Stimulated activated CD8-positive, alpha-beta memory T cell treated with anti-CD3 and anti-CD28 coated beads, Interleukin-12 subunit alpha, Interleukin-12 subunit beta, amount 100 ng/mL, for 24 hours (primary cell): Measurements from ENCODE around the gene CEP57.
"Not testable (repeated sequence)": the region's sequence is repeated elsewhere in the genome, so short reads cannot be mapped to it uniquely, and the experiment has no call there.

Experiments
- DNase-seq: peaks from one replicate; pipeline ENCODE4 v3.0.0-alpha.2; 2020; ENCODE audit errors: extremely low read depth

CEP57 gene

DNA sequence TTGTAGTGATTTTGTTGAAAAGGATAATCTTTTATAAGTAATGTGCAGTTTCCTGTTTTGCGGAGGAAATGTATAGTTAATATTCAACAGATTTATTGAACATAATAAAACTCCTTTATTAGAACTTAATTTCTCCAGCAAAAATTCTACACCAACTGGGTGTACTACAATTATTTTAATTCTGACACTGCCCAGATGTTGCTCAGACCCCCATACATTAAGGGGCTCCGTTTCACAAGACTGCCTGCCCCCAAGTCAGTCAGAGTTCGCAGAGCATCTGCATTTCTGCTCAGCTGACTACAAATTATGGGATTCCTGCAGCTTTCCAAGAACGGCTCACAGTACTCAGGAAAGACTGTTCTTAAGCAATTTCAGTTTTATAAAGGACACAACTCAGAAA lies 6.2 kb downstream of the CEP57 start:
- no peak for DNase-seq

DNA sequence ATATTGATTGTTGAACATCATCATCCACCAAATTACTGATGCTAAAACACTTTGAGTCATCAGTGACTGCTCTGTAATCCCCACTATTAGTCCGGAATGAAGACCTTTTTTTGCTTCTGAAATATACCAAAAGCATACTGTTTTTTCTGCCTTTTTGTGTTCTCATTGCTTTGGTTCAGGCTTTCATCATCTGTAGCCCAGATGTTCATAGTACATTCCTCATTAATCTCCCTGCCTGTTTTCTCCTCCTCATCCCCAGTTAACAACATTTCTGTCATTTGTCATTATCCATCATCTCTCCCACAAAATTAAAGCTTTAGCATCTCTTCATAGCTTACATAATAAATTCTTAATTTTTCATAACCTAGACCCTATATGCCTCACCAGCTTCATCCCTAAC lies 9.2 kb downstream of the CEP57 start:
- DNase-seq, result no peak

DNA sequence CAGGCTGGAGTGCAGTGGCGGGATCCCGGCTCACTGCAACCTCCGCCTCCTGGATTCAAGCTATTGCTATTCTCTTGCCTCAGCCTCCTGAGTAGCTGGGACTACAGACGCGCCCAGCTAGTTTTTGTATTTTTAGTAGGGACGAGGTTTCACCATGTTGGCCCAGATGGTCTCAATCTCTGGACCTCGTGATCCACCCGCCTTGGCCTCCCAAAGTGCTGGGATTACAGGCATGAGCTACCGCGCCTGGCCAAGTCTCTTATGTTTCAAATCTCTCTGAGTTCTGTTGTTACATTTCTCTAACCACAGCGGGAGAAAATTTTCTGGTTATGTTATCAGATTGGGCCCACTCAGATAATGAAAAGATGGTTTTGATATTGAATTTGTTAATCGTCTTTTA lies 10.1 kb downstream of the CEP57 start:
- DNase-seq, result no peak

DNA sequence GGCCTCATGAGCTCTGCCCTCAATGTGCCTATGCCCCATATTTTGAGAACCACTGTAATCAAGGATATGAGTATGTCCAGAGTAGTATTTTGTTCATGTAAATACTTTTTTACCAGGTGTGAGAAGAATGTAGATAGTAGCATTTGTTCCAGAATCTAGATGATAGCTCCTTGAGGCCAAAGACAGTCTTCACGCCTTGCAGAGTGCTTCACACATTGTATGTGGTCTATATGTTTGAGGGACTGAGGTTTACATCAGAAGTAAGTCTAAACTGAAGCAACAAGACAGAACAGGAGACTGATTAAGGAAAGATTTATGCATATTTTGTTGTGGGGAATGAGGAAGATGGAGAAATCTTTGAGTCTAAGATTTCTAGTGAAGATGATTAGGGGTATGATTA lies 12.5 kb downstream of the CEP57 start:
- no peak for DNase-seq

DNA sequence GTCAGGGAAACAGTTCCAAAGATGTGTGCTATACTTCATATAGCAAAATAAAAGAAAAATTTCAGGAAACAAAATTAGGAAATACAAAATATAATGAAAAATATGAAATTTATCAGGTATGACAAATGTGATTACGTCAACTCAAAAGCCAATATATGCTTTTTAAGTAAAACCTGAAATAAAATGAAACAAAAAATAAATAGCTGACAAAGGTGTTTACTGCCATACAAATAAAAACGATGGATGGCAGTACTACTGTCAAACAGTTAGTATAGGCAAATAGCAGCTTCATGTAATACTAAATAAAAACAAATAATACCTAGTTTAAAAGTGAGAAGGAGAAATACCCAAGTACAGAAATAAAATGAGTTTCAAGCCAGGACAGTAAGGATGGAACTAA lies 13.7 kb downstream of the CEP57 start:
- DNase-seq, result no peak

DNA sequence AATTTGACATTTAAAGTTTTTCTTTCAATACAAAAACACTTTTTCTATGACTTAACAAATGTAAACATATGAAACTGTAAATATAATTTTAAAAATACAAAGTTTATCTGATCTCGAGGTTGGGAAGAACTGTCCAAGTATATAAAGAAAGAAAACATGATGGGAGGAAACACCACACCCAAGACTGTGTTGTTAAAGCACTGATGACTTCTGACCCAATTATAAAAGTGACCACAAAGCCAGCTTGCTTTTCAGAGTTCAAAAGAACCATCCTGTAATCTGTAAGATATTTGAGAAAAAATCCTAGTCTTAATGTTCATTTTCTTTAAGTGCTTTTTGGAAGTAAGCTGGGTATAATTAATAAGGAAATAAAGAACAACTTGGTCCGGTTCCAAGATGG lies 15.6 kb downstream of the CEP57 start:
- DNase-seq, result no peak

DNA sequence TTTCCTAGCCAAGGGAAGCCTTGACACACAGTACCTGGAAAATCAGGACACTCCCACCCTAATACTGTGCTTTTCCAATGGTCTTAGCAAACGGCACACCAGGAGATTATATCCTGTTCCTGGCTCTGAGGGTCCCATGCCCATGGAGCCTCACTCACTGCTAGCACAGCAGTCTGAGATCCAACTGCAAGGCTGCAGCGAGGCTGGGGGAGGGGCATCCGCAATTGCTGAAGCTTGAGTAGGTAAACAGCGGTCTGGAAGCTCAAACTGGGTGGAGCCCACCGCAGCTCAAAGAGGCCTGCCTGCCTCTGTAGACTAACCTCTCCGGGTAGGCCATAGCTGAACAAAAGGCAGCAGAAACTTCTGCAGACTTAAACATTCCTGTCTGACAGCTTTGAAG lies 16.2 kb downstream of the CEP57 start:
- DNase-seq, result not testable (repeated sequence)

DNA sequence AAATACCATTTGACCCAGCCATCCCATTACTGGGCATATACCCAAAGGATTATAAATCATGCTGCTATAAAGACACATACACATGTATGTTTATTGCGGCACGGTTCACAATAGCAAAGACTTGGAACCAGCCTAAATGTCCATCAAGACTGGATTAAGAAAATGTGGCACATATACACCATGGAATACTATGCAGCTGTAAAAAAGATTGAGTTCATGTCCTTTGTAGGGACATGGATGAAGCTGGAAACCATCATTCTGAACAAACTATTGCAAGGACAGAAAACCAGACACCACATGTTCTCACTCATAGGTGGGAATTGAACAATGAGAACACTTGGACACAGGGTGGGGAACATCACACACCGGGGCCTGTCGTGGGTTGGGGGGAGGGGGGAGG lies 20.8 kb downstream of the CEP57 start:
- not testable (repeated sequence) for DNase-seq

DNA sequence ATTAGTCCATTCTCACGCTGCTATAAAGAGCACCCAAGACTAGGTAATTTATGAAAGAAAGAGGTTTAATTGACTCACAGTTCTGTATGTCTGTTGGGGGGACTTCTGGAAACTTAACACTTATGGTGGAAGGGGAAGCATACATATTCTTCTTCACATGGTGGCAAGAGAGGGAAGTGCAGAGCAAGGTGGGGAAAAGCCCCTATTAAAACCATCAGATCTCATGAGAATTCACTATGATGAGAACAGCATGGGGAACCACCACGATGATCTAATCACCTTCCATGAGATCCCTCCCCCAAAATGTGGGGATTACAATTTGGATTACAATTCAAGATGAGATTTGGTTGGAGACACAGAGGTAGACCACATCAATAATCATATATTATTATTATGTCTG lies 25.7 kb downstream of the CEP57 start:
- no peak for DNase-seq

DNA sequence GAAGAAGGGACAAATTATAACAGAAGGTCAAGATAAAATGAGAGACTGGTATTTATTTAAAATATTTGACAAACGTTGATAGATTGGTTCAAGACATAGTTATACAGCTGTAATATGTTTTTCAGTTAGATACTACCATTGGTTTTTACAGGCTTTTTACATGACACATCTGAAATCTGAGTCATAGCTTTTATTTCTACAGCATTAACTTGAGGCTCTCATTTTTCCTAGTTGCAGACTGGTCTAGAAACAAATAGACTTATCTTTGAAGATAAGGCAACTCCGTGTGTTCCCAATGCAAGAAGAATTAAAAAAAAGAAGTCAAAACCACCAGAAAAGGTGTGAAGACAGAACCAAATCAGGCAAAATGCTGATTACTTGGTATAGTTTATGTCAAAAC lies 31.3 kb downstream of the CEP57 start:
- DNase-seq, result no peak

DNA sequence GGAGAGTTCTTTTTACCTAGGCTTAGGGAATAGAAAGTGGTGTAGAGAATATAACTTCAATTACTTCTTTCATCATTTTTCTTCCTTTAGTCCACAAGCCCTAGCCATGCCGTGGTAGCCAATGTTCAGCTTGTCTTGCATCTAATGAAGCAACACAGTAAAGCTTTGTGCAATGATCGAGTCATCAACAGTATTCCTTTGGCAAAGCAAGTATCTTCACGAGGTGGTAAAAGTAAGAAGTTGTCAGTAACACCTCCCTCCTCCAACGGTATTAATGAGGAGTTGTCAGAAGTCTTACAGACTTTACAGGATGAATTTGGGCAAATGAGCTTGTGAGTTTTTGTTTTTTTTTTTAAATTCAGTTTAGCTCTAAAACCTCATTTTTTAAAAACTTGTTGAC lies 37.4 kb downstream of the CEP57 start:
- no peak for DNase-seq

DNA sequence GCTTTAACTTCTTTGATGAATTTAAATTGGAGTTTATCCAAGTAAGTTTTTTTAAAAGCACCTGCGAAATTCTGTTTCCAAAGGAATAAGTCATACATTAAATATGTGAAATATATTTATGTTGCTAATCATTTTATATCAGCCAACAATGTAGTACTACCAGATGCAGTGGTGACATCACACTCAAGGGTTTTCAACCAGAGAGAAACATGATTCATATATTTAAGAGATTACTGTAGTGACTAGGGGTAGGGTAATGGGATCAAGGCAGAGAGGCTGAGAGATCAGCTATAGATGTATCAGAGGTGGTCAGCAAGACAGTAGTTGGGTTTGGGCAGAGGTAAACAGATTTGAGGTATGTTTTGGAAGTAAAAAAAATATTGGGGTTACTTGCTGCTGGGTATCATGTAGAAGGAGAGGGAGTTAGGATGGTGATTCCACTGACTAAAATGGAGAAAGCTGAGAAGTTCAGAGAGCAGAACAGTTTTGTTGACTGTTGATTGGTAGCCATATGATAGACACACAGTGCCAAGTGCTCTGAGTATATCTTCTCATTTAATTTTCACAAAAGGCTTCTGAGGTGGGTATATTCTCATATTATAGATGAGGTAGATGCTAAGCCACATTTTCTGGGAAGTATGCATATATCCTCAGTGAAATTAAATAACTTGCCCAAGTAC lies 39.4 kb downstream of the CEP57 start:
- DNase-seq, result no peak

DNA sequence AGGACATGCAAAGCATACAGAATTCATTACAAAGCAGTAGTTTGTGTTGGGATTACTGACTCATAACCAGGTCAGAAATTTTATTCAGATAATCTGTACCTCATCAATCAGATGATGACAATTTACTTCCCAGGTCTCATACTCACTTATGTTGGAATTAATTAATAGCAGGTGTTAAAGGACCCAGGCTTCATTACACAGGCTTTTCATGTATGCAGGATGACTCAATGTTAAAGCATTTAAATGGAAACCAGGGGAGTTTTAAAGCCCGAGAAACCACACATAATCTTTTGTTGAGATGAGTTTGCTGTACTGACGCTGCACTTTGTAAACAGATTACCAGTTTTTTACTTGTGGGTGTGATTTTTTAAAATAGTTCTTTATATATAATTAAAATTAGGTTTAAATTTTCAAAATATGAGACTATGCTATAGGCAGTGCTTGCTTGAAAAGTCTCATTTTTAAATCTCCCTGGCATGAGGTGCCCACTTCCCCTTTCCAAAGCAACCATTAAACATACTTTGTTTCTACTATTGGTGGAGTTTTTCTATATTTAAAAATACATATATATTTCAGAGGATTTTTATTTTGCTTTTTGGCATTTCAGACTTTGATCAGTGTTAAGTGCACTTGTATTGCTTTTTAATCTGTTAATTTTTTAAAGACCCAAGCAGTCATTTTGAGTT lies 41.0 kb downstream of the CEP57 start:
- DNase-seq, result no peak

DNA sequence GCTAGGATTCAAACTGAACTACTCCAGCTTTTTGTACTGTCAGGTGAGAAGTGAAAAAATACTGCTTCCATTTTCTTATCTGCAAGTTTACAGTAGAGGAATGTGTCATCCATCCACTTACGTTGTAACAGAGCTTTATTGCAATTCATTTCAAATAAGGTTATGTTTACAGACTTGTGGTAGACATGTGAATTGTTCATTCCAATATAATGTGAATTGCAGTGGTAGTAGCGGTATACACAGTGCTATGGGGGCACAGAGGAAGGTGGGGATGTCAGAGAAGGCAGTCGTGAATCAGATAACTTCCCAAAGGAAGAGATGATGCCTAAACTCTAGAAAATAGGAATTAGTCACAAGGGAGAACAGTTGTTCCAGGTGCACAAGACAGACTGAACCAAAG lies 42.5 kb downstream of the CEP57 start:
- DNase-seq, result no peak

DNA sequence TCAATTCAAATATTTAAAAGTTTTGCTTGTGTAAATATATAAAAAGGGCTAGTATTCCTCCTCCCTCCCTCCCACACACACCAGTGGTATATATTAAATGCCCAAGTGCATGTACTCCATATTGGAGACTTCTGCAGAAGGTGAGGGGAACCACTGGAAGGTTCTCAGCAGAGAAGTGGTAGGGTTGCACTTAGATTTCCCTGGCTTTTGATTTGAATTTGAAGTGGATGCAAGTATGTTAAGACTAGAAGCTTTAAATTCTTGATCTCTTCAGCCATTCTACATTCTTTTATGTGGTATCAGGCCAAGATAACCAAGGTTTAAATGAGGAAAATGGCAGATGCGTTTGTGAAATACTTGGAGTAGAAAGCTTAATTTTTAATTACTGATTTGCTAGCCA lies 43.1 kb downstream of the CEP57 start:
- no peak for DNase-seq

DNA sequence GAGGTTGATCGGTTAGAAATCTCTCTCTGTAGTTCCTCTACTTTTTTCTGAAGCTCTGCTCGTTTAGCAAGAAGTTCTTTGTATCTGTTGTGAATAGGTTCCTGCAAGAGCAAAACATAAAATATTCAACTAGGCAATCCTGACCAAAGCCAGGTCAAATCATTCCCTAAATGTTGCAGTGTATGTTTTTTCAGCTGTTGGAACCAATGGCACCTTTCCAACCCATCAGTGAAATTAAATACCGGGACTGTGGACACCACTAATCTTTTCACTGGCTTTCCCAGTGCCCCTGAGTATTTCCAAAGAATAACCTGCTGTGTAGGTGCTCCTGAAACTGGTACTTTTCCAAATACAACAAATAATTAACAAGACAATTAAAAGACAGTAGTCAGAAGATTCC lies 45.1 kb downstream of the CEP57 start:
- no peak for DNase-seq

DNA sequence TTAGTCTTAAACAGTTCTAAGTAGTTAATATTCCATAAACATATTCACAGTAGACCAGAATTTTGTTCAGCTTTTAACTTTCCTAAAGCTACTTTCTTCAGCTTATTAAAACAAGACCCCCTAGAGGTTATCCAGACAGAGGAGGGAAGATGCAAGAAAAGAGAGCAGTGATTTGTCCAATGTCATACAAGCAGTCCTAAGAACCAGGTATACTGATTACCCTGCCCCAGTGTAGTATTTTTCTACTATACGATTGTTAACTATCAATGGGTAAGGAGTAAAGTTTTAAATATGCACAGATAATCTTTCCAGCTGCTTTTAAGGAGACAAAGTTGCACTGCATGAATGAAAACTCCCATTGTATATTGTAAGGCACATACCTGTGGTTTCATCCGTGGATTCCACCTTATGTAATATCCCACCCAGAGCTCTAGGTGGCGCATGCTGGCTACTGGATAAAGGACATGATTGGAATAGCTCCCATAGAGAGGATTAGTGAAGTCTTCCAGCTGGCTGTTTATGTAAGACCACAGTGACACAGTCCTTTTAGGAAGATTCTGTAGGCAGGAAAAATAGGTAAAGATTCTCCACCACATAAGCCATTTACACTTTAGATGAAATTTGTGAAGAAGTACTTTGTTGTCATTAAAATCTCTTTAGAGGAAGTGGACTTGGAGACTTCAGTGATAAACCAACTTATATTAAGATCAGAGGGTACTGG lies 45.6 kb downstream of the CEP57 start:
- no peak for DNase-seq

DNA sequence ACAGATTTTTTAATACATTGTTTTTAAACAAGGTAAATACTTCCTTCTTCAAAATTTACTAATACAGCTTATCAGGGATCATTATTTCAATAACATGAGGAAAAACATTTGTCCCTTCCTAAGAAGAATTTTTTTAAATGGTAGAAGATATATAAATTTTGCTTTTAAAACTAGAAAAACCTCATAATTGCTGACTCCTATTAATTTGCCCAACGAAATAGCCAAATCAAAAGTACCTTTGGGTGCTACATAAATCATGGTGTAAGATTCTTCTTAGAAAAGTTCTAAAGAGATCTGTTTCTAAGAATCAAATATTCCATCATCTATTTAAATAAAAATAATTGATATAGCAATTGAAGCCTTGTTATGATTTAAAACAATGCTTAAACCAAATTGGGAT lies 54.9 kb downstream of the CEP57 start:
- DNase-seq, result no peak

DNA sequence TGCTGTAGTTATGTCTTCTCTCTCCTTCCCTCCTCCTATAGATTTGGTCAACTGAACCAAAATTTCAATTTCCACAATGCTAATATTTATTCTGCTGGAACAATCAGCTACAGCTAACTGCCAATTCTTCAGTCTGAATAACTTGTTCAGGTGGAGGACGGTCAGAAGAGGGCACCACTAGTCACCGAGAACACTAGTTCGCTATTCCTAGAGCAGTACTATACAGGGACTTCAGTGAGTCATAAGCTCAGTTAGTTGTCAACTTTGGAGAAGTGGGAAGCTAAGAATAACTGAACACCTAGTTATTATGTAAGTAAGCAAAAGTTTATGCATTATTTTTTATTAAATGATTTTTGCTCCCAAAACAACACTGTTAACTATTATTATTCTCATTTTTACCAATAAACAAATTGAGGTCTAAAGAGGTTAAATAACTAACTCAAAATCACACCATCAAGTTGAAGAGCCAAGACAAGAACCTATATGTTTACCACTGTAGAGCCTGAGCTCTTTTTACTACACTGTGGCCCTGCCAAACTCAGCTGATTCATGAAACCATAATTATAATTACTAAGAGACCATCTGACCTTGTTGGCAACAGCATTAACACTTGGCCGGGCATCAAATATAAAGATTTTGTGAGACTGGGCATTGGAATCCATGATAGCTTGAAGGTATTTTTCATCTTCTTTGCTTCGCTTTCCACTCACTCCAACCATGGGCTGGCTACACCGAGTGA lies 59.0 kb downstream of the CEP57 start:
- DNase-seq, result no peak

DNA sequence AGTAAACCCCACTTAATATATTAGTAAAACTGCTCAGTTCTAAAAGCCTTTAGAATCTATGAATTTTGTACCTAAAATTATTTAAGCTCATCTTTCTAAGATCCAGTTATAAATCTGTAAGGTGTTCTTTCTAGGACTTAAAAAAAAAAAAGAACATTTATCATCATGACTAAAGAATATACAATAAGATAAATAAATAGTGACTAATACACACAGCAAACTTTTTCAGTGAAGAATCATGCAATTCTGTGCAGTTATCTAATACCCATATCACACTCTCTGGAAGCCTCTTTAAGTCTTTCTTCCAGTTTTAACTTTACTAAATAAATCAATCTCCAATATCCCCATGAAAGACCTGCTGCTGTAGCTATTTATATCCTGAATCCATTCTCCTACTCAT lies 59.8 kb downstream of the CEP57 start:
- DNase-seq, result no peak

DNA sequence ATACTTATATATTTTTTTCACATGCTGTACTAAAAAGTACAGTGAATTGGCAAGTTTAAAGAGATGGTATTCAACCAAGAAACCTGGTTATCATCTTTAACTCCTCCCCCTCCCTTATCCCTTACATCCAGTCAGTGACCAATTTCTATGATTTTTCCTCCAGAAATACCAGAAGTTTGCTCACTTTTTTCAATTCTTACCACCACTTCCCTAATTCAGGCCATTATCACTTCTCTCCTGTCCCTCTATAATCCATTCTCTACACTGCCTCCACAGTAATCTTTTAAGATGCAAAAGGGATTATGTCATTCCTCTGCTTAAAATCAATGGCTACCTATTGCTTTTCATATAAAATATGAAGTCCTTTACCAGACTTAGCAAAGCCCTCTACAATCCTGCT lies 62.8 kb downstream of the CEP57 start:
- DNase-seq, result no peak

DNA sequence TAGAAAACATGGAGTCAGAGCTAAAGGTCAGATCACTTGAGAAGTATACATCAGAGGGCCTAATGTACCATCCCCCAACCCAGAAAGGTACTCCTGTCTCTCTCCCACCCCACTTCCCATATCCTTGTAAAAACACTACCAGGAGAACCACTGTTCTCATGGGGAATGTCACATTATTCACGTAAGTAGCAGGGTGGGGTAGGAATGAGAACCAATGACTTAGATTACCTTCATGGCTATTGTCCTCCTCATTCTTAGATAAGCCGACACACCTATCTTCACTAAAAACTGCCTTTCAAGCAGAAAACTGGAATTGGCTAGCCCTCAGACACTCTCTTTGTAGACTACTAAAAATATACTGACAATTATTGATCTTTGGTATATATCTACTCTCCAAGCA lies 63.6 kb downstream of the CEP57 start:
- DNase-seq, result no peak

DNA sequence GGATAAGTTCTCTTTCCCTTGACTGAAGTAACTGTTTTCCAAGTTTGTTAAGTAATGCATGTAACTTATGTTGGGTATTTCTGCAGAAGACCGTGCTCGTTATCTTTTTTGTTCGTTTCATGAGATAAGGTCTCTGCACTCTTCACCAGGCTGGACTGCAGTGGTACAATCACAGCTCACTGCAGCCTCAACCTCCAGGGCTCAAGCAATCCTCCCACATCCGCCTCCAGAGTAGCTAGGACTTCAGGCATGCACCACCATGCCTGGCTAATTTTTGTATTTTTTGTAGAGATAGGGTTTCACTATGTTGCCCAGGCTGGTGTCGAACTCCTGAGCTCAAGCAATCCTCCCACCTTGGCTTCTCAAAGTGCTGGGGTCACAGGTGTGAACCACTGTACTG lies 64.1 kb downstream of the CEP57 start:
- DNase-seq, result not testable (repeated sequence)
